Ectodermal cell (in vitro differentiated cells): ENCODE results near the gene NIT1.

Experiments used
- H3K27ac ChIP-seq: 2 replicates; pipeline ENCODE4 v1.7.0; 2013; ENCODE audit warnings: mild to moderate bottlenecking, low read depth, low read length; ENCODE audit not compliant: insufficient read depth, poor library complexity, severe bottlenecking
- H3K27me3 ChIP-seq: 2 replicates; pipeline ENCODE4 v1.7.0; 2013; ENCODE audit warnings: mild to moderate bottlenecking, low read length; ENCODE audit not compliant: insufficient read depth, control insufficient read depth, poor library complexity, severe bottlenecking
- H3K36me3 ChIP-seq: one replicate; pipeline ENCODE4 v1.7.0; 2013; ENCODE audit warnings: low read length; ENCODE audit not compliant: control insufficient read depth, insufficient read depth
- H3K4me1 ChIP-seq: one replicate; pipeline ENCODE4 v1.7.0; 2013; ENCODE audit warnings: low read length; ENCODE audit not compliant: control insufficient read depth, insufficient read depth
- H3K4me3 ChIP-seq: 2 replicates; pipeline ENCODE4 v1.7.0; 2013; ENCODE audit warnings: low read depth, low read length, control low read depth; ENCODE audit not compliant: insufficient read depth
- H3K9me3 ChIP-seq: 2 replicates; pipeline ENCODE4 v1.7.0; 2013; ENCODE audit warnings: mild to moderate bottlenecking, low read length, moderate library complexity; ENCODE audit not compliant: control insufficient read depth
- WGBS, 2 experiments: methylation state at CpG; one replicate each; pipeline ENCODE4 v1.1.7; 2013; ENCODE audit warnings: missing lambda C conversion rate in 2 of 2; 5-methylcytosine and 5-hydroxymethylcytosine counted together

NIT1 gene

GRCh38 chr1:161162806-161163205, 44.9 kb downstream of the NIT1 start:
- no peaks in the 10 kb centered on the region for H3K27me3 ChIP-seq
- H3K9me3 ChIP-seq = no peaks in the 10 kb centered on the region
- no peak overlapping the region for H3K27ac ChIP-seq
- peaks cover 25% of the 10 kb centered on the region for H3K36me3 ChIP-seq
- WGBS, 2 experiments = 94% methylated on average over 9 to 10 of the region's 10 CpGs
- H3K4me1 ChIP-seq = no peaks in the 10 kb centered on the region
- H3K4me3 ChIP-seq = no peak overlapping the region

- Histone ChIP-seq H3K9me3 (no peaks in the 10 kb centered on the region), H3K27ac (no peak overlapping the region), H3K4me1 (no peaks in the 10 kb centered on the region), H3K4me3 (no peak overlapping the region), H3K27me3 (no peaks in the 10 kb centered on the region), H3K36me3 (peaks cover 18% of the 10 kb centered on the region)
- 96% methylated on average over 5 of the region's 5 CpGs for WGBS, 2 experiments
Observed at GRCh38 chr1:161163793-161164192, 45.9 kb downstream of the NIT1 start.

DNA sequence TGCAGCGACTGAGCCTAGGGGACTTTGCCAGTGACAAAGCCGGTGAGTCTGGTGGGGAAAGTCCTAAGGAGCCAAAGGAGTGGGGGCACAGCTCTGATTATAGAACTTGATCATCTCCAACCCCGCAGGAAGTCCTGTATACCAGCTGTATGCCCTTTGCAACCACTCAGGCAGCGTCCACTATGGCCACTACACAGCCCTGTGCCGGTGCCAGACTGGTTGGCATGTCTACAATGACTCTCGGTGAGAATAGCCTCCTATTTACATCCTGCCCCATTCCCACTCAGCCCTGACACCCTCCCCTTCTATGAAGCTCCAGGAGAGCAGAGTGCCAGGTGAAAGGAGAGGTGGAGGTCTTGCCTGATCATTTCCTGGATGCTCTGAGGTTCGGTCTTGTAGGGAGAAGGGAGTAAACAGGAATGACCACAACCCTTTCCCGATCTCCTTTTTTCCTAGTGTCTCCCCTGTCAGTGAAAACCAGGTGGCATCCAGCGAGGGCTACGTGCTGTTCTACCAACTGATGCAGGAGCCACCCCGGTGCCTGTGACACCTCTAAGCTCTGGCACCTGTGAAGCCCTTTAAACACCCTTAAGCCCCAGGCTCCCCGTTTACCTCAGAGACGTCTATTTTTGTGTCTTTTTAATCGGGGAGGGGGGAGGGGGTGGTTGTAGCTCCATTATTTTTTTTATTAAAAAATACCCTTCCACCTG, 47.2 kb downstream of the NIT1 start:
- no peaks in the 10 kb centered on the region for H3K27me3 ChIP-seq
- WGBS, 2 experiments = 92% methylated on average over 11 of the region's 14 CpGs
- peaks cover 18% of the 10 kb centered on the region for H3K36me3 ChIP-seq
- no peaks in the 10 kb centered on the region for H3K9me3 ChIP-seq
- no peaks in the 10 kb centered on the region for H3K4me1 ChIP-seq
- peak overlapping the region; percentile 92 for H3K27ac ChIP-seq
- peak overlapping the region; percentile 90 for H3K4me3 ChIP-seq

DNA sequence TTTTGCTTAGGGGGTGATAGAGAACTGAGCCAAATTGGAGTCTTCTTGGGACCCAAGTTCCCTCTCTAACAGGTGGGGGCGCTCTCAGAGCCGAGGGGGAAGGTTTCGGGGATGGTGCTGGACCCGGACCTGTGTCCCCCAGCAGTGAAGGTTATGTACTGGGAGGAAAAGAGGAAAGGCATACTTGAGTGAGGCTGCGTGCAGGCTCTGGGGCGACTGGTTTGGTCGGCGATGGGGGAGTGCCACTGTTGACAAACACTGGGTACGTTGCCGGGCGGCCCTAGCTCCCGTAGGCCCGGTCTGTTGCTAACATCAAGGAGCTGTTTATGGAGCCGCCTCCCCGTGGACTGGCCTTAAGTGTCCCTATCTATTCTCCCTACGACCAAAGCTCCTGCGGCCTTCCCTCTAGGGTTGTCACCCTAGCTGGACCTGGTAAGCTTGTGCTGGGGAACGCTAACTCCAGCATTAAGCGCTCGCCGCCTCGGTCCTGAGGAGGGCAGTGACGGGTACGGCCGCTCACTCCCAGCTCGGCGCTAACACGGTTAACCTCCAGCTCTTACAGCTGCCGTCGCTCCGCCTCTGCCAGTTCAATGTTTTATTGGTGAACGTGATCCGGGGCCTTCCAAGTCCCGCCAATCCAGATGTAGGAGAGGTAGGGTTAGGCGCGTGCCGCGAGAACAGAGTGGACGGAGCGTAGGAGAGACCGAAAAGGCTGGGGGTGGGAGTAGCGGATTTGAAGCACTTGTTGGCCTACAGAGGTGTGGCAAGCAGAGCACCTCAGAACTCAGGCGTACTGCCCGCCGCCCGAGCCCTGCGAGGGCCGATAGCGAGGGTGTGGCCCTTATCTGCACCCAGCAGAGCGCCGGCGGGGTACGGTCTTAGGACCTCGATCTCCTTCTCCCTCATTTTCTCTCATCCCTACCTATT, 48.1 kb downstream of the NIT1 start, which contains the start of gene PPOX:
Gene PPOX (plus strand): TSS at position 685 of the 927 bp plus-strand sequence. CDS start 422 bp downstream, outside the sequence.
- WGBS, 2 experiments = 0% methylated on average over 54 of the region's 54 CpGs
- Histone ChIP-seq H3K36me3 (peaks cover 18% of the 10 kb centered on the region), H3K27me3 (no peaks in the 10 kb centered on the region)

GRCh38 chr1:161166669-161167548, 49.0 kb downstream of the NIT1 start:
- Histone ChIP-seq H3K36me3 (peaks cover 20% of the 10 kb centered on the region), H3K27ac (peak overlapping the region; percentile 92), H3K4me3 (peak overlapping the region; percentile 90), H3K4me1 (no peaks in the 10 kb centered on the region), H3K9me3 (no peaks in the 10 kb centered on the region), H3K27me3 (no peaks in the 10 kb centered on the region)
- 9% methylated on average over 33 of the region's 33 CpGs for WGBS, 2 experiments

More for the DNA sequence above, 48.1 kb downstream of the NIT1 start, which contains the start of gene PPOX:
- H3K4me1 ChIP-seq = no peaks in the 10 kb centered on the region
- H3K9me3 ChIP-seq = no peaks in the 10 kb centered on the region
- peak within 1 kb of the TSS; percentile 92 for H3K27ac ChIP-seq
- peak within 1 kb of the TSS; percentile 90 for H3K4me3 ChIP-seq

GRCh38 chr1:161168906-161169305, 51.0 kb downstream of the NIT1 start:
- 92 to 97% methylated on average over 9 of the region's 9 CpGs for WGBS, 2 experiments
- Histone ChIP-seq H3K27me3 (no peaks in the 10 kb centered on the region), H3K4me1 (no peaks in the 10 kb centered on the region), H3K4me3 (no peak overlapping the region), H3K27ac (no peak overlapping the region), H3K9me3 (no peaks in the 10 kb centered on the region), H3K36me3 (peaks cover 33% of the 10 kb centered on the region)
